ENCODE measurements around the gene CATSPERZ.

The CATSPERZ gene

DNA sequence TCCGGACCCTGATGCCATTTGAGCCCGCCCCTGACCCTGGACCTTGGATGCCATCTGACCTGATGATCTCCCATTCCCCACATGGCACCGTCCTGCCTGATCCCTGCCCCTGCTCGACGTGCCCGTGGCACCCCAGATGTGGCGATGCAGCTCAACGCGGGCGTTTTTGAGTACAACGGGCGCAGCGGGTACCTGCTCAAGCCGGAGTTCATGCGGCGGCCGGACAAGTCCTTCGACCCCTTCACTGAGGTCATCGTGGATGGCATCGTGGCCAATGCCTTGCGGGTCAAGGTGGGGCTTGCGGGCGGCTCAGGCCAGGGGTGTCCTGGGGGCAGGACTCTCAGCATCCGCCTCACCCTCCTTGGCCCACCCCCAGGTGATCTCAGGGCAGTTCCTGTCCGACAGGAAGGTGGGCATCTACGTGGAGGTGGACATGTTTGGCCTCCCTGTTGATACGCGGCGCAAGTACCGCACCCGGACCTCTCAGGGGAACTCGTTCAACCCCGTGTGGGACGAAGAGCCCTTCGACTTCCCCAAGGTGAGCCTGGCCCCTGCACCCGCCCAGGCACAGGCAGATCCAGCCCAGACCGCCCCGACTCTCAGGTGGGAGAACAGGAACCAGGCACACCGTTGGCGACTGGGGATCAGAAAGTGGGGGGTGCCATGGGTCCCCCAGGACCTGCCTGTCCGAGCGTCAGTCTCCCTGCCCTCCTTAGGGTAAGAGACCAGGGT lies 37.7 kb upstream of the CATSPERZ start:
- Mint-ChIP-seq H3K27me3 (ENCODE audit: low read depth) (no peaks in the 10 kb centered on the region), H3K9me3 (no peaks in the 10 kb centered on the region), H3K27ac (no peak overlapping the region), H3K36me3 (ENCODE audit: low read depth) (peaks cover 26% of the 10 kb centered on the region), H3K4me1 (no peaks in the 10 kb centered on the region), H3K4me3 (no peak overlapping the region)
- TF ChIP-seq, protein P1, sequence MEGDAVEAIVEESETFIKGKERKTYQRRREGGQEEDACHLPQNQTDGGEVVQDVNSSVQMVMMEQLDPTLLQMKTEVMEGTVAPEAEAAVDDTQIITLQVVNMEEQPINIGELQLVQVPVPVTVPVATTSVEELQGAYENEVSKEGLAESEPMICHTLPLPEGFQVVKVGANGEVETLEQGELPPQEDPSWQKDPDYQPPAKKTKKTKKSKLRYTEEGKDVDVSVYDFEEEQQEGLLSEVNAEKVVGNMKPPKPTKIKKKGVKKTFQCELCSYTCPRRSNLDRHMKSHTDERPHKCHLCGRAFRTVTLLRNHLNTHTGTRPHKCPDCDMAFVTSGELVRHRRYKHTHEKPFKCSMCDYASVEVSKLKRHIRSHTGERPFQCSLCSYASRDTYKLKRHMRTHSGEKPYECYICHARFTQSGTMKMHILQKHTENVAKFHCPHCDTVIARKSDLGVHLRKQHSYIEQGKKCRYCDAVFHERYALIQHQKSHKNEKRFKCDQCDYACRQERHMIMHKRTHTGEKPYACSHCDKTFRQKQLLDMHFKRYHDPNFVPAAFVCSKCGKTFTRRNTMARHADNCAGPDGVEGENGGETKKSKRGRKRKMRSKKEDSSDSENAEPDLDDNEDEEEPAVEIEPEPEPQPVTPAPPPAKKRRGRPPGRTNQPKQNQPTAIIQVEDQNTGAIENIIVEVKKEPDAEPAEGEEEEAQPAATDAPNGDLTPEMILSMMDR (IDR thresholded peaks at IDR 0.05; ENCODE audit: unreplicated experiment in 3 of 3) = no peak

- no peaks in the 10 kb centered on the region for H3K27me3 Mint-ChIP-seq (ENCODE audit: low read depth)
- TF ChIP-seq, protein P1 (IDR thresholded peaks at IDR 0.05; ENCODE audit: unreplicated experiment in 3 of 3) = no peak
- H3K4me1 Mint-ChIP-seq = no peaks in the 10 kb centered on the region
Observed at GRCh38 chr11:64263021-64263946, 36.9 kb upstream of the CATSPERZ start.

GRCh38 chr11:64263947-64264317 lies 36.2 kb upstream of the CATSPERZ start:
- Mint-ChIP-seq H3K36me3 (ENCODE audit: low read depth) (peaks cover 22% of the 10 kb centered on the region), H3K4me1 (peaks cover 5% of the 10 kb centered on the region), H3K9me3 (no peaks in the 10 kb centered on the region), H3K27me3 (ENCODE audit: low read depth) (no peaks in the 10 kb centered on the region), H3K4me3 (no peak overlapping the region), H3K27ac (no peak overlapping the region)
- TF ChIP-seq, protein P1 (IDR thresholded peaks at IDR 0.05; ENCODE audit: unreplicated experiment in 3 of 3) = no peak

More at GRCh38 chr11:64263021-64263946, 36.9 kb upstream of the CATSPERZ start:
- H3K4me3 Mint-ChIP-seq = no peak overlapping the region
- no peak overlapping the region for H3K27ac Mint-ChIP-seq
- H3K9me3 Mint-ChIP-seq = no peaks in the 10 kb centered on the region
- peaks cover 19% of the 10 kb centered on the region for H3K36me3 Mint-ChIP-seq (ENCODE audit: low read depth)

- no peaks in the 10 kb centered on the region for H3K27me3 Mint-ChIP-seq (ENCODE audit: low read depth)
- peak overlapping the region in 1 of 3 experiments; percentile 29 for H3K27ac Mint-ChIP-seq
- H3K36me3 Mint-ChIP-seq (ENCODE audit: low read depth) = peaks cover 20% of the 10 kb centered on the region
- no peak overlapping the region for H3K4me3 Mint-ChIP-seq
- H3K9me3 Mint-ChIP-seq = no peaks in the 10 kb centered on the region
- TF ChIP-seq, protein P1 (IDR thresholded peaks at IDR 0.05; ENCODE audit: unreplicated experiment in 3 of 3) = no peak
- peaks cover 7% of the 10 kb centered on the region for H3K4me1 Mint-ChIP-seq
Observed at GRCh38 chr11:64264371-64264852, 35.7 kb upstream of the CATSPERZ start.

DNA sequence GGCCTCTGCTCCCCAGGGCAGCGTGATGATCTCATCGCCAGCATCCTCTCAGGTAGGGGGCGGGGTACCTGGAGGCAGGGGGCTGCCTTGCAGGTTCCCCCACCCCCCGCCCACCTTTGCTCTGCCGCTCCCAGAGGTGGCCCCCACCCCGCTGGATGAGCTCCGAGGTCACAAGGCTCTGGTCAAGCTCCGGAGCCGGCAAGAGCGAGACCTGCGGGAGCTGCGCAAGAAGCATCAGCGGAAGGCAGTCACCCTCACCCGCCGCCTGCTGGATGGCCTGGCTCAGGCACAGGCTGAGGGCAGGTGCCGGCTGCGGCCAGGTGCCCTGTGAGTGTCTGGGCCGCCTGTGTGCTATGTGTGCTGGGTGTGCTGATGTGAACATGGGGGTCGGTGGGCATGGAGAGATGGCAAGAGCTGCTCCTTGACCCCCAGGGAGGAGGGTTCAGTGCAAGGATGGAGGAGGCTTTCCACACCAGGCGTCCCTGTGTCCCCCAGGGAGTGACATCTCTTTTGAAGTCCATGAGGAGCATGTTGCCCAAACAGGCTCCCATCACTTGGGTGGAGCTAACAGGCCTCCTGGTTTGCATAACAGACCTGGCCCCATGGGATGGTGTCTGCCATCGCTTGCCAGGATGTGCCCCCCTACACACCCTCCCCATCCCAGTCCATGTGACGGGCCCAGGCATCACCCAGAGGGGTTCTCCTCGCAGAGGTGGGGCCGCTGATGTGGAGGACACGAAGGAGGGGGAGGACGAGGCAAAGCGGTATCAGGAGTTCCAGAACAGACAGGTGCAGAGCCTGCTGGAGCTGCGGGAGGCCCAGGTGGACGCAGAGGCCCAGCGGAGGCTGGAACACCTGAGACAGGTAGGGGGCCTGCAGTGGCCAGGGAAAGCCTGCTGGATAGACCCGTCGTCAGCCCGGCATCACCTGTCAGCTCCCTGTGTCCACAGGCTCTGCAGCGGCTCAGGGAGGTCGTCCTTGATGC lies 34.7 kb upstream of the CATSPERZ start:
- no peak overlapping the region for H3K27ac Mint-ChIP-seq
- H3K4me3 Mint-ChIP-seq = no peak overlapping the region
- peaks cover 11% of the 10 kb centered on the region for H3K36me3 Mint-ChIP-seq (ENCODE audit: low read depth)
- no peaks in the 10 kb centered on the region for H3K27me3 Mint-ChIP-seq (ENCODE audit: low read depth)
- peaks cover 7% of the 10 kb centered on the region for H3K4me1 Mint-ChIP-seq
- TF ChIP-seq, protein P1 (IDR thresholded peaks at IDR 0.05; ENCODE audit: unreplicated experiment in 3 of 3) = no peak
- no peaks in the 10 kb centered on the region for H3K9me3 Mint-ChIP-seq
